Skin epidermis (tissue), 12 donors: ENCODE measurements around the gene MORN1.

Experiments
- H3K27ac ChIP-seq, 21 experiments: fragments of 200-600 bp; sonication (generic) in 11 of 21; one replicate each; pipeline ENCODE4 v1.5.0; 2020; ENCODE audit warnings: mild to moderate bottlenecking in 3 of 21, inconsistent platforms in 2 of 21, moderate library complexity in 2 of 21
- H3K4me3 ChIP-seq, 7 experiments: fragments of 200-600 bp; sonication (generic) in 2 of 7; one replicate each; pipeline ENCODE4 v1.5.0; 2020; ENCODE audit warnings: inconsistent platforms in 2 of 7, mild to moderate bottlenecking in 2 of 7, moderate library complexity in 1 of 7

The MORN1 gene

DNA sequence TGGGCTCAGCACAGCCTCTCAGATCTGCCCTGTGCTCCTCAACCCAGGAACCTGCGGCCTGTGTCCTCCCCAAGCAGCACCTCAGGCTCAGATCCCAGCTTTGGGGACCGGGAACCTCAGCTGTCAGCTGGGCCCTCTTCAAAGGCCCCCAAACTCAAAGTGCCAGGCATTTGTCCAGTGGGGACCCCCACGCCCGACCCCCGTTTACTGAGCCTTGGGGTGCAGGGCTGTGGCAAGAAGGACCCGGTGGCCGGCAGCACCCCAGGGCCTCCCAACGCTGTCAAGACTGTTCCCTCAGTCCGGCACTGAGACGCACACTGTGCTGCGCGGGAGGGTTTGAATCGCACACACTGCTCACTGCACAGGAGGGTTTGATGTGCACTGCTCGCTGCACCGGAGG lies 35.0 kb downstream of the MORN1 start:
- no peak overlapping the region for H3K4me3 ChIP-seq
- H3K27ac ChIP-seq, result no peak overlapping the region

DNA sequence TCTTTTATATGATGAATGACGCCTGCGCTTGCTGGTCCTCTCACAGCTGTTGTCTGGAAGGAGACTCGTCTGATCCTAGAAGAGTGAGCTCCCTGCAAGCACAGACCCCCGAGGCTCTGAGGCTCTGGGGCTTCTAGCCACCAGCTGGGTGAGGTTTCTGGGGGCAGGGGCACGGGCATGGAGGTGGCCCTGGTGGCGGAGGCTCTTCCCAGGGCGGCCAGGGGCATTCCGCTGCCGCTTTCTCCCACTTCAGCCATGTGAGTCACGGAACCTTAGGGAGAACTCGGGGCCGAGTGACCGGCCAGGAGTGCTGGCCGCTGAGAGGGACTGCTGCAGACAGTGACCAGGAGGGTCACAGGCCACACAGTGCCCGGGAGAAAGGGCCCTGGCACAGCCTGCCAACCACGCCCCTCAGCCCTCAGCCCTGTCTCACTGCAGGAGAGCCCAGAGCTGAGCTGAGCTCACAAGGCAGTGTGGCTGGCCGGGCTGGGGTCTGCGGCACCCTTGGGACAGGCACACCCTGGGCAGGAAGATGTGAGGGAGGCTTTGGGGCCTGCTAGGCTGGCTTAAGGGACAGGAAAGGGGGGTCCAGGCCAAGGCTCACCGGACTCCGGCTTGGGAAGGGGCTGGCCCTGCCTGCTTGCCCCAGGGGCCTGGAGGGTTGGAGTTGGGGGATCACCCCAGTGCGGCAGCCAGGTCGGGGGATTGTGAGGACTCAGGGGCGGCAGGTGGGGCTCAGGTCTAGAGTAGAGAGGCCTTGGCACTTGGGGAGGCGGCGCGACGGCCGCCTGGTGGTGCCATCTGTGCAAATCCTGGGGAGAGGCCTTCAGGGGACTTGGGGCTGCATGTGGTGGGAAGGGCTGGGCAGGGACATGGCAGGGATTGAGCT lies 35.7 kb downstream of the MORN1 start:
- Histone ChIP-seq H3K27ac (no peak overlapping the region), H3K4me3 (no peak overlapping the region)

DNA sequence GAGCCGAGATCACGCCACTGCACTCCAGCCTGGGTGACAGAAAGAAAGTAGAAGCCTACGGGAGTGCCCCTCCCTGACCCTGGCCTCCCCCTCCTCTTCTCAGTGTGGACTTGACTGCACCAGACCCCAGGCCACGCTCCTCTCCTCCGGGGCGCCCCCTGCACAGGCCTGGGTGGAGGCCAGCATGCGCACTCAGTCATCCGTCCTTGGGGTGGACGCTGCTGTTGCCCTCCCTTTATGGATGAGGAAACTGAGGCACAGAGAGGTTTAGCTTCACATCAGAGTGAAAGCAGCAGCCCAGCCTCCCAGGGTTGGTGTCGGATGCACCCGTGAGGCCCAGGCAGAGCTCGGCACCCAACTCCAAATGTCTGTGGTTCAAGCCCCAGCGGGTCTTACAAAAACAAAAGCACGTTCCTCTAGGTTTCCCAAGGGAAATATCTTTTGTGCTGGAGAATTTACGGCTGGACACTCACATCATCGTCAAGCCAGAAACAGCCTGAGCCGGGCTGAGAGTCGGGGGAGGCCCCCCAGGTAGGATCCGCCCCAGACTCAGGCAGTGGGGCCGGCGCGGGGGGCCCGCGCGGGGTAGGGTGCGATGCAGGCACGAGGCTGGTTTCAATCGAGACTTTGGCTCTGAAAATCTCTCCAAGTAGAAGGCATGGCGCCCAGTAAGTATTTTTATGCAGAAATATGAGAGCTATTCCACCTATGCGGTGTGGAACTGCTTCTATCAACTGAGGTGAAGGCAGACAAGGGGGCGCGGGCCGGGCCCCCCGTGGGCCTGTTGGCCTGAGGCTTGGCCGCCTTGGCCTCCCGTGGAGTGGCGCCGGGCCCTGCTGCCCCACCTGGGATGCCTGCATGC lies 36.6 kb downstream of the MORN1 start:
- no peak overlapping the region for H3K27ac ChIP-seq

DNA sequence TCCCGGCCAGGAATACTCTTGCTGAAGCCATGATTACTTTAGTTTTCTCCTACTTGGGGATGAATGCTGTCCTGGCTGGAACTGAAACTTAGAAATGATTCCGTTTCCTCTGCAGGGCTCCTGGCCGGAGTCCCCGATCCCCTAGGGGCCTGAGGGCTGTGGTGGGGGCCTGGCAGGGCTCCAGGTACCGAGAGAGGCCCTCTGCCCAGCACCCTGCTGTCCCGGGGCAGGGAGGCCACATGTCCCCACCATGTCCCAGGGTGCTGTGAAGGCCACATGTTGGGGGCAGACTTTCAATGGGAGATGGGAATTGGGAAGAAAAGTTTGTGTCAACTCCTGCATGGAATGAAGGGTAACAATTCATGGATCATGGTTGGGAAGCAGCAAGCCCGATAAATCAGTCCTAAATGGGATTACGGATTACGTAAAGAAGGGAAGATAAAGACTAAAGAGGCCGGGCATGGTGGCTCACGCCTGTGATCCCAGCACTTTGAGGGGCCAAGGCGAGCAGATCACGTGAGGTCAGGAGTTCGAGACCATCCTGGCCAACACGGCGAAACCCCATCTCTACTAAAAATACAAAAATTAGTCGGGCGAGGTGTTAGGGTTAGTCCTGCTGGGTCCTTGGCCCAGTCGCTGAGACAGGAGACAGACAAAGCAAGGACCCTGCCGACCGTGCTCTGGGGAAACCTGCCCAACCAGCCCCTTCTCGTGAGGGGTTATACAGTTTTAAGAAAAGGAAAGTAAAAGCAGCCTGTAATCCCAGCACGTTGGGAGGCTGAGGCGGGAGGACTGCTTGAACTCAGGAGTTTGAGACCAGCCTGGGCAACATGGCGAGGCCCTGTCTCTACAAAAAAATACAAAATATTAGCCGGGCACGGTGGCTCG lies 37.6 kb downstream of the MORN1 start:
- no peak overlapping the region for H3K27ac ChIP-seq
- H3K4me3 ChIP-seq, result no peak overlapping the region

More for the DNA sequence above, 36.6 kb downstream of the MORN1 start:
- H3K4me3 ChIP-seq, result no peak overlapping the region

DNA sequence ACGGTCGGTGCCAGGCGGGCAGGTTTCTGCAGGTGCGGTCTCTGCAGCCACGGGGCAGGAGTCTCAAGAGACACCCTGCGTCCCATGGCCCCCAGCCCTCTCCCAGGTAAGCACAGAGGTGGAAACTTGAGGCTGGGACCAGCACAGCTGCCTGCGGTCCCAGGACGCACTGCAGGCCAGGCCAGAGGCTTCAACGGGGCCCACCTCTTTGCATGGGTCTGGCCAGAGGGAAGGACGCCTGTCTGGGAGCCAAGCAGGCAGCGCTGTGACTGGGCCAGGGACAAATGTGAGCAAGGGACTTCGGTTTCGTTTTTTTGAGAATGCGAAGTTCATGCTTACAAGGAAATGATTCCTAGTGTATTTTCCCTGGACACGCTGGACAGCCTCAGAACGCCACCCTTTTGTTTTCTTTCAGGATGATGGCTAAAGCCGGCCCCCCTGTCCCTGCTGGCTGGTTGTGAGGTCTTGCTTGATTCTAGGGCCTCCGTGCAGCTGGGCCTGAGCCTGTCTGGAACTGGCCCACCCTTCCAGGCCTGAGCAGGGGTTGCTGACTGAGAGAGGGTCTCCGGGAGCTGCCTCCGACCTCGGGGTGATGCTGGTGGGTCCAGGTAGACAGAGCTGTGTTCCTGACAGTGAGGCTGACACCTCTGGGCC lies 38.3 kb downstream of the MORN1 start:
- Histone ChIP-seq H3K4me3 (no peak overlapping the region), H3K27ac (no peak overlapping the region)

DNA sequence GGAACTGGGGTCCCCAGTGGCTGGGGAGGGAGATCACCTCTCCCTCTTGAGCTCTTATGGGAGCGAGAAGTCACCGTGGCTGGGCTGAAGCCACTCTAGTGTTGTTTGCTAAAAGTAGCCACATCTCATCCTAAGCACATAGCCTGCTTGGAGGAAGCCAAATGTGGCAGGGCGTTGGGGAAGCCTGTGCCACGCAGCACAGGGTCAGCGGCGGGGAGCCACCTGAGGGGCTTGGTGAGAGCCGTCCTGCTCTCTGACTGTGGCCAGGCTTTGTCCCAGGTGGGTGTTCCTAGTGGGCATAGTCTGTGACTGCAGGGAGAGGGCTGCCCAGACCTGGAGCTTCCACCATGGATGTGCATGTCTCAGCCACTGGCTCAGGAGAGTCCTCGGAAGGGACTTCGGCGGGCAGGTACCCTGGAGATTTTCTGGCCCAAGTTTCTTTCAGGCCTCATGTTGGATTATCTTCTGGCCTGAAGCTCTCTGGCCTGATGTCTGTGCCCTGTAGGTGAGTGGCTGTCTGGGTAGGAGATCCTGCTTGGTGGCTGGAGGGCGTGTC lies 38.9 kb downstream of the MORN1 start:
- Histone ChIP-seq H3K27ac (no peak overlapping the region), H3K4me3 (no peak overlapping the region)

DNA sequence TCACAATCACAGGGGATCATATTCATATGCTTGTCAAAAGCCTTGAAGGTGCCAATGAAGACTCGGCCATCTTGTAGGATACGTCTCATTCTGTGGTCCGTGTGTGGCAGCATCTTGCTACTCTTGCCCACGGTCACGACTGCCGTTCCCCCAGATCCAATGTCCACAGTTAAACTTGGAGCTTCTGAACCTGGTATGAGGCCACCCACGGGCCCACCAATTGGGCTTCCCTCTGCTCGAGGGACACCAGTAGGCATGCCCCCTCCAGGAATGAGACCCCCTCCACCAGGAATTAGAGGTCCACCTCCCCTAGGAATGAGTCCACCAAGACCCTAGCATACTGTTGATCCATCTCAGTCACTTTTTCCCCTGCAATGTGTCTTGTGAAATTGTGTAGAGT lies 39.6 kb downstream of the MORN1 start:
- H3K27ac ChIP-seq, result no peak overlapping the region
- H3K4me3 ChIP-seq, result no peak overlapping the region

DNA sequence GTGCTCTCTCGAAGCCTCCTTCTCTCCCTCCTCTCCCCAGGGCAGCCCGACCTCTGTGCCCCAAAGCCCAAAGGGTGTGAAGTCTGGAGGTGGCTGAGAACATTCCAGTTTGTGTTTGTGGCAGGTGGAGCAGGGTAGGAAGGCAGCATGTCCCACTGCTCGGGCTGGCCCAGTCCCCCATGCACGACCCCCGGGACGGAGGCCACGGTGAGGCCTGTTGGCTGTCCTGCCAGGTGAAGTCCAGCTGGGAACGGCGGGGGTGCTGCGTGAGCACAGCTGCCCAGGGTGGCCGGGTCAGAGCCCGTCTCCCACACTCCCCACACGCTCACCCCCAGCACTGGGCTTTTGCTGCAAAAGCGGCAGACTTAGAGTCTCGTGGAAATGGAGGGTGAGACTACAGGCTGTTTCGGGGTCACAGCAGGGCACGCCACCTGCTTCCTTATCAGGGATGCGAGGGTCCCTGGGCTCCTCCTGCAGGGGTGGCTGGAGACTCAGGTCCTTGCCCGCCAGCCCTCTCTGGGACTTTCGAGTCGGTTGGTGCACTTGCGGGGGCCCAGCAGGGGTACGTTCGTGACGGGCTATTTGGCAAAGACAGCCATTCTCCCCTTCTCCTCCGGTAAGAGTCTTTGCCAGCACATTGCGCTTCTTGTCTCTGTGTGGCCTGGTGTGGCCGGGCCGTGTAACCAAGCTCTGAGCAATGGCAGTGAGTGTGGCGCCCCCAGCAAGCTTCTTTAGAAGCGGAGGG lies 40.3 kb downstream of the MORN1 start:
- no peak overlapping the region for H3K4me3 ChIP-seq

DNA sequence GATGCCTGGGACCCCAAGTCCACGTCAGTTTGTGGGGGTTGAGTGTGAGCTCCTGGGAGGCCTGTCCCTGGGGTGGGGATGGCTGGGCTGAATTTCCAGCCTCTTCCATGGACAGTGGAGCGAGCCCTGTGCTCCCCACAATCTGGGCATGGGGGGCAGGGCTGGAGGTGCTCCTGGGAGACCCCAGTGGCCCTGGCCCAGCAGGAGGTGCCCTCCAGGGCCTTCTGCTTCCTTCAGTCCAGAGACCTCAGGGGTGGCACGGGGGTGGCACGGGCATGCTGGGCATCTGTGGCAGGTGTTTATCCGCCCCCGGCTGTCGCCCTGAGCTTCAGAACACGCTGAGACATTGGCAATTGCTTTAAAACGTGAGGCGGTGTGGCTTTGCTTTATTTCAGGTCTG lies 40.9 kb downstream of the MORN1 start:
- H3K4me3 ChIP-seq, result no peak overlapping the region
- H3K27ac ChIP-seq, result no peak overlapping the region

More for the DNA sequence above, 40.3 kb downstream of the MORN1 start:
- no peak overlapping the region for H3K27ac ChIP-seq

DNA sequence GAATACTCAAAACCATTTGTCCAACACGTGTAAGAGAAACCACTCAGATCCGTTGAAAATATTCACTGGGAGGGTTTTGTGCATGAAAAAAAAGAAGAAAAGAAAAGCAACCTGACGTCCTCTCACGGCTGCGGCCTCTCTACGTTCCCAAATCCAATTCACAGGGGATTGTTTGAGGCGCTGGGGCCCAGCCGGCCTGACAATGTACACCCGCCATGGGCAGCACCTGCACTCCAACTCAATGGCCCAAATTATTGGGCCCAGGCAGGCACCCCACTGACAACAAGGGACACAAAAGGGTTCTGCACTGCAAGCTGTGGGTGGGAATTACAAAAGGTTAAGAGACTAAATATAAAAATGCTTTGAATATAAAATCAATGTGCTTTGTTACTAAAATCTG lies 41.5 kb downstream of the MORN1 start:
- Histone ChIP-seq H3K27ac (no peak overlapping the region), H3K4me3 (no peak overlapping the region)

DNA sequence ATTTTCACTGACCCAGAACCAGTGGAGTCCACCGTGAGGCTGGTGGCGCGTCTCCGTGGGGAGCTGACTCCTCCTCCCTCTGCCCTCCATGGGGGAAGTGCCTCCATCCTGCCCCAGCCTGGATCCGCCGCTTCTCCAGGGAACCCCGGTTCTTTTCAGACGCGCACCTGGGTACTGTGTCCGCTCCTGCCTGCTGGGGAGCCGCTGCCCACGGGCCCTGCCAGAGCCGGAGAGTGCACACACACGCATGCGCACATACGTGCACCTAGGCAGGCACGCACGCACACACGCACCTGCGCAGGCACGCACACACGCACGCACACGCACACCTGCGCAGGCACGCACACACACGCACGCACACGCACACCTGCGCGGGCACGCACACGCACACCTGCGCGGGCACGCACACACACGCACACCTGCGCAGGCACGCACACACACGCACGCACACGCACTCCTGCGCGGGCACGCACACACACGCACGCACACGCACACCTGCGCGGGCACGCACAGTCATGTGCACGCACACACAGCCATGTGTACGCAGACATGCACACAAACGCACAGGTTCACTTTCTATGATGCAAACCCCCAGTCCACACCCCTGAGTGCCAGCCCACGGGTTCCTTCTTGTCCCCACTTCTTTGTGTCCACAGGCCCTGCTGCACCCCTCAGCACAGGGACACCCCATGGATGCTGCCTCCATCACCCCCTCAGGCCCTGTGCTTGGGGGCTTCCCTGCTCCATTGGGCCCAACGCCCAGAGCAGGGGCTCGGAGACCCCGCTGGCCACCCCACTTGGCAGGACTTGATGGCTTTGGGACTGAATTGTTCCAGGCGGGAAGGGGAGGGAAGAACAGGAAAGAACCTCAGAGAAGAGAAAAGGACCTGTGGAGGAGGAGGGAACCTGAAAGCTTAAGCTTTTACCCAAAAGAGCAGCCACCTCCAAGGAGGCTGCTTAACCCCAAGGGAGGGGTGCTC lies 42.7 kb downstream of the MORN1 start:
- Histone ChIP-seq H3K27ac (no peak overlapping the region), H3K4me3 (no peak overlapping the region)

DNA sequence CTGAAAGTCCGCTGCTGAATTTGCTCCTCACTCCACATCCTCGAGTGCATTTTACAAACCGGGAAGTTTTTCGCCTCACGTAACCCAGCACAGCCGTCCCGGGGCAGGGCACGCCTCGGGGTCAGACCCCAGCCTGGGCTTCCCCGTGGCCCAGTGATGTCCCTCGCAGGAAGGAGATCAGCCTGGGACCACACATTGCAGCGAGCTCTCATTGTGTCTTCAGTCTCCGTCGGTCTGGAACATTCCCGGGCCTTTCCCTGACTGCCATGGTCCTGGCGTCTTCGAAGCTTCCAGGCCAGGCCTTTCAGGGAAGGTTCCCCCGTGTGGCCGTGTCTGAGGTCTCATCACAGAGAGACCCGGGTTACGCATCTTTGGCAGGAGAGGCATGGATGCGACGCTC lies 43.5 kb downstream of the MORN1 start:
- Histone ChIP-seq H3K4me3 (no peak overlapping the region), H3K27ac (no peak overlapping the region)

DNA sequence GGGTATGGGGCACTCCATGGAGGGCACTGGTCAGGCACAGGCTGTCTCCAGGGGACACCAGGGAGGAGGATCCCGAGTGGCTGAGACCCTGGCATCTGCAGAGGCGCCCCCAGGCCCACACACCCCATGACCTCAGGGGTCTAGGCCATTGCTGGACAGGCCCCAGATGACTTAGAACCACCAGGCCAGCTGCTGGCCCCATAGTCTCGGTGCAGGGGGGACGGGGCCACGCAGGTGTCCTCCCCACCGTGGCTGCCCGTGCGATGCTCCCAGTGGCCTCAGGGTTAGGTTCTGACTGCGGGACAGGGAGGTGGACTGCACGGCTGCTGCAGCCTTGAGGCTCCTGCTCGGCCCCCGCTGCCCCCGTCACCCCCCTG lies 44.0 kb downstream of the MORN1 start:
- Histone ChIP-seq H3K27ac (no peak overlapping the region), H3K4me3 (no peak overlapping the region)

DNA sequence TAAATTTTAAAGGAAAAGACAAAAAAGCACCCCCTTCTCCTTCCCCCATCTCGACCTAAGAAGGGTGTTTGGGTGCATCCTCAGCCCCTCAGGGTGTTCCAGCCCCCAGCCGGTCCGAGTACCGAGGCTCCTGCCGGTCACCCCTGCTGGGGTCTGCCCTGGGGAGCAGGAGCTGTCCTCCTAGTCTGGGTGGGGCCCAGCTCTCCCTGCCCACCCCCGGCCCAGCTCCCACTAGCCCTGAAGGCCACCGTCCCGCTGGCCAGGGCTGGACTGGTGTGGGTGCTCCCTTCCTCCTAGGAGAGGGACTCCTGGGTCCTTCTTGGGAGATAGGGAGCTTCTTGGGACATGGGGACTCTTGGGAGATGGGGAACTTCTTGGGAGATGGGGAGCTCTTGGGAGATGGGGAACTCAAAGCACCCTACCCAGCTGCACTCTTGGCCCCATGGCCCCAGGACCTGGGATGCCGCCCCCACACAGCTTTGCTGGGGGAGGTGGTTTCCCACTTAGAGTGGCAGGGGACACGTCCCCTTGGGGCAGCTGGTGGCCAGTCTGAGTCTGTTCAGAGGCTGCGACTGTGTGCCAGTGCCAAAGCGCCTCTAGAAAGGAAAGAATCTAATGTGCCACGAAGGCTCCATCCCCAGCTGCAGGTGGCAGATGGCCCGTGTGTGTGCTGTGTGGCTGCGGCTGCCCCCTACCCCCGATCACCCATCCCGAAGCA lies 44.5 kb downstream of the MORN1 start:
- Histone ChIP-seq H3K4me3 (no peak overlapping the region), H3K27ac (no peak overlapping the region)

DNA sequence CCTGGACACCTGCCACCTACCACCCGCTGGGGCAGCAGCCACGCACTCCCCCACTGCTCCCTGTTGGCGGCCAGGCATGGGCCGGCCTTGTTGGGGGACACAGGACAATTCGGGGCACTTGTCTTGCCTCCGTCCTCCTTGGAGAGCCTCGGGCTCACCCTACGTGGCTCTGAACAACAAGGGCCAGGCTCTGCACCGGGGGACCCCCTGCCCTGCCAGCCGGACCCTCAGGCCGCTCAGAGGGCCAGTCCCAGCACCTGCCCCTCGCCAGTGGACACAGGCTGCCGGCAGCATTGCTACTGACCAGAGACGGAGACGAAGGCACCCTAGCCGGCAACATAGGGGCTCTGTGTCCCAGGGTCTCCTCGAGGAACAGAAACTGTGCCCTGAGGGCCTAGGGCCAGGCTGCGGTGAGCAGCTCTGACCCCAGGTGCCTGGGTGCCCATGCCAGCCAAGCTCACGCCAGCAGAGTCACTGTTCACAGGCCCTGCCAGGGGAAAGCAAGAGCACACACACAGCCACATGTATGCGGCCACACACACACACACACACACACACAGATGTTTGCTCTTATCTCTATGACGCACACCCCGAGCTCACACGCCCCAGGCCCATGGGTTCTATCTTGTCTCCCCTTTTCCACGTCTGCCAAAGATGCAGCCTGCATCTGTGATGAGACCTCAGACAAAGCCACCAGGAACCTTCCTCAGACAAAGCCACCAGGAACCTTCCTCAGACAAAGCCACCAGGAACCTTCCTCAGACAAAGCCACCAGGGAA lies 45.9 kb downstream of the MORN1 start:
- no peak overlapping the region for H3K27ac ChIP-seq
- H3K4me3 ChIP-seq, result no peak overlapping the region

DNA sequence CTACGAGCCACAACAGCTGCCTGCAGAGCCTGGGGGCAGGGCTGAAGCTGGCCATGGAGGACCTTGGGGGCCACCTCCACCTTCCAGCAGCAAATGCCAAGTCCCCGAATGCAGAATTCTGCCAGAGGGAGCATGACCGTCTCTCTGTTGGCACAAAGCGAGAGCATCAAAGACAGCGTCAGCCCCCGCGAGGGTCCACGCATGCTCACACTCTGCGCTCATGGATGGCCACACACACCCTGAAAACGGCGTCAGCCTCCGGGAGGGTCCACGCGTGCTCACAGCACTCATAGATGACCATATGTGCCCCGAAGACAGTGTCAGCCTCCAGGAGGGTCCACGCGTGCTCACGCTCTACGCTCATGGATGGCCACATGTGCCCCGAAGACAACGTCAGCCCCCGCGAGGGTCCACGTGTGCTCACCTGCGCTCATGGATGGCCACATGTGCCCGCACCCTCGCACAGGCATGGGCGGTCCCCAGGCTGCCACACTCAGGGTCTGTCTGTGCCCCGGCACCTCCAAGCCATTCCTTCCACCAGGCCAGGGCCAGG lies 46.5 kb downstream of the MORN1 start:
- Histone ChIP-seq H3K4me3 (no peak overlapping the region), H3K27ac (no peak overlapping the region)
